ENCODE results near the gene CACNA1H. TPM values are rescaled to one million over a fixed set of nuclear protein-coding genes. Genes with fewer than 3 reads are reported as not detected.

Gene CACNA1H
- total RNA-seq (2022; extraction: Qiagen RNA extraction), result 8.9 to 14.7 TPM (median 13.9 TPM) in 5 replicates

DNA sequence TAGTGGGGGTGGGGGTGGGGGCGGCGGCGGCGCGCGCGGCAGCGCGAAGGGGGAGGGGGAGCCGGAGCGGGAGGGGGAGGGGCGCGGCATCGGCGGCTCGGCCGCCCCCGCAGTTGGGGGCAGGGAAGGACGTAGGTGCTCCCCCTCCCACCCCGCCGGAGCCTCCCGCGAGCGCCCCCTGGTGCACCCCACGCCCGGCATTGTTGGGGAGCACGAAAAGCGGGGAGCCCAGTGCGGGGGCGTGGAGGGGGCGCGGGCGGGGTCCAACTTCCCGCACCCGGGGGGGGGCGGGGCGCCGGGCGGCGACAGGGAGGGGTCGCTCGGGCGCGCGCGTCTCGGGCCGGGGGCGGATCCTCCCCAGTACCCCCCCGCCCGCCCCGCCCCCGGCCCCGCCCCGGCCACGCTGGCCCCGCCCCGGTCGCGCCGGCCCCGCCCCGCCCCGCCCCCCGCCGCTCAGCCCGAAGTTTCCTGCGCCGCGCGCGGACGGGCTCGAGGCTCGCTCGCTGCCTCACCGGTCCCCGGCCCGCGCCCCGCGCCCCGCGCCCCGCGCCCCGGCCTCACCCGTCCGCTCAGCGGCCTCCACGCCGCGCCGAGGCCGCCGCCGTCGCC, at the start of gene CACNA1H:
Gene CACNA1H, plus strand, starts transcription at position 456 of the 609 bp plus-strand sequence. CDS start 632 bp downstream, outside the sequence.

GRCh38 chr16:1225051-1225451, 72.1 kb downstream of the CACNA1H start, which contains the start of gene TPSG1:
TPSG1 (minus strand) TSS chr16:1225268; CDS start chr16:1225252, 16 bp downstream.

GRCh38 chr16:1230084-1230470, 77.2 kb downstream of the CACNA1H start, which contains the start of gene TPSB2:
TPSB2 (minus strand) TSS chr16:1230184; CDS start chr16:1229951, 233 bp downstream.

GRCh38 chr16:1240436-1240835, 87.5 kb downstream of the CACNA1H start, which contains the start of gene TPSAB1:
TPSAB1 (plus strand) TSS chr16:1240705; CDS start chr16:1240939, 234 bp downstream.

GRCh38 chr16:1255276-1256122, 102.6 kb downstream of the CACNA1H start, which contains the start of gene TPSD1:
TPSD1 (plus strand) TSS chr16:1256069; CDS start chr16:1256281, 212 bp downstream.

Other genes starting within 250 kb of the CACNA1H start
- 7.6 to 11.4 TPM (median 9.1 TPM) in 5 replicates for gene LMF1, start 182.1 kb upstream of the CACNA1H start, total RNA-seq (2022; extraction: Qiagen RNA extraction)
- gene SOX8, start 171.3 kb upstream of the CACNA1H start, total RNA-seq (2022; extraction: Qiagen RNA extraction), result 0.65 to 1.7 TPM (median 1.4 TPM) in 5 replicates
- gene SSTR5, start 80.4 kb upstream of the CACNA1H start, total RNA-seq (2022; extraction: Qiagen RNA extraction), result 0.25 to 0.37 TPM (median 0.33 TPM) in 5 replicates
- not detected in 5 replicates for gene C1QTNF8, start 56.9 kb upstream of the CACNA1H start, total RNA-seq (2022; extraction: Qiagen RNA extraction)
- 0.08 to 0.24 TPM (median 0.13 TPM) in 3 of 5 replicates, not detected in the others for gene TPSG1, start 72.2 kb downstream of the CACNA1H start, total RNA-seq (2022; extraction: Qiagen RNA extraction)
- gene TPSB2, start 77.1 kb downstream of the CACNA1H start, total RNA-seq (2022; extraction: Qiagen RNA extraction), result 0.09 to 0.15 TPM (median 0.12 TPM) in 3 of 5 replicates, not detected in the others
- gene TPSAB1, start 87.6 kb downstream of the CACNA1H start, total RNA-seq (2022; extraction: Qiagen RNA extraction), result 0.13 TPM in 1 of 5 replicates, not detected in the others
- gene TPSD1, start 103.0 kb downstream of the CACNA1H start, total RNA-seq (2022; extraction: Qiagen RNA extraction), result not detected in 5 replicates
- gene UBE2I, start 156.5 kb downstream of the CACNA1H start, total RNA-seq (2022; extraction: Qiagen RNA extraction), result 156 to 190 TPM (median 161 TPM) in 5 replicates
- 0.38 to 1.3 TPM (median 1.0 TPM) in 5 replicates for gene BAIAP3, start 180.5 kb downstream of the CACNA1H start, total RNA-seq (2022; extraction: Qiagen RNA extraction)
- 54.7 to 102 TPM (median 97.7 TPM) in 5 replicates for gene TSR3, start 198.8 kb downstream of the CACNA1H start, total RNA-seq (2022; extraction: Qiagen RNA extraction)
- gene GNPTG, start 198.8 kb downstream of the CACNA1H start, total RNA-seq (2022; extraction: Qiagen RNA extraction), result 27.0 to 40.3 TPM (median 36.2 TPM) in 5 replicates

All from A549 treated with CORT108297 at 1 μM for 4 hours (cell line).